ENCODE results near the gene TMEM87B. TPM values are rescaled to one million over a fixed set of nuclear protein-coding genes. Genes with fewer than 3 reads are reported as not detected.

Gene TMEM87B
- total and polyA plus RNA-seq, 7 donors, result 1.7 to 6.0 (median 3.2) TPM

DNA sequence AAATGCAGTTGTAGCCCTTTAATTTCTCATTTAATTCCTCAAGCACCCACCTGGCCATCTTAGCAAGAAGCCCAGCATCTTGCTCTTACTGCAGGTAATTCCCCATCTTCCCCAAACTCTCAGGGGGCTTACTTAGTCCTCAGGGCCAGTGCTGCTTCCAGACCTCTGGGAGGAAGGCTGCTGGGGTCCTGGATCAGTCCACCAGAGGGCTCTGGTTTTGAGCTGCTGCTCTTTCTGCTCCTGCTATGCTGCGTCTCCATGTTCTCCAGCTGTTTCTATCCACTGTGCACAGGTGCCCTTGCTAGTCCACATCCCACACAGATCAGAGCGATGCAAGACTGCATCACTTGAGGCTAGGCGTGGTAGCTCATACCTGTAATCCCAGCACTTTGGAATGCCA, 34.5 kb upstream of the TMEM87B start:
- Histone ChIP-seq H3K4me1 (no peaks in the 10 kb centered on the region), H3K9me3 (no peaks in the 10 kb centered on the region), H3K27ac (no peak overlapping the region), H3K36me3 (ENCODE audit: insufficient read depth in 1 of 2, low read depth in 1 of 2) (no peaks in the 10 kb centered on the region), H3K27me3 (ENCODE audit: insufficient read depth in 3 of 3, low read length in 2 of 3) (no peaks in the 10 kb centered on the region), H3K4me3 (no peak overlapping the region)
- intact Hi-C loops (cut with DNase I), result no loop called here
- ATAC-seq, result no peak
- TF ChIP-seq, protein P1, sequence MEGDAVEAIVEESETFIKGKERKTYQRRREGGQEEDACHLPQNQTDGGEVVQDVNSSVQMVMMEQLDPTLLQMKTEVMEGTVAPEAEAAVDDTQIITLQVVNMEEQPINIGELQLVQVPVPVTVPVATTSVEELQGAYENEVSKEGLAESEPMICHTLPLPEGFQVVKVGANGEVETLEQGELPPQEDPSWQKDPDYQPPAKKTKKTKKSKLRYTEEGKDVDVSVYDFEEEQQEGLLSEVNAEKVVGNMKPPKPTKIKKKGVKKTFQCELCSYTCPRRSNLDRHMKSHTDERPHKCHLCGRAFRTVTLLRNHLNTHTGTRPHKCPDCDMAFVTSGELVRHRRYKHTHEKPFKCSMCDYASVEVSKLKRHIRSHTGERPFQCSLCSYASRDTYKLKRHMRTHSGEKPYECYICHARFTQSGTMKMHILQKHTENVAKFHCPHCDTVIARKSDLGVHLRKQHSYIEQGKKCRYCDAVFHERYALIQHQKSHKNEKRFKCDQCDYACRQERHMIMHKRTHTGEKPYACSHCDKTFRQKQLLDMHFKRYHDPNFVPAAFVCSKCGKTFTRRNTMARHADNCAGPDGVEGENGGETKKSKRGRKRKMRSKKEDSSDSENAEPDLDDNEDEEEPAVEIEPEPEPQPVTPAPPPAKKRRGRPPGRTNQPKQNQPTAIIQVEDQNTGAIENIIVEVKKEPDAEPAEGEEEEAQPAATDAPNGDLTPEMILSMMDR (IDR thresholded peaks at IDR 0.05), result no peak
- DNase-seq, result no peak
- 75 to 81% (median 76%) methylated on average over 3 of the region's 3 CpGs for WGBS, 3 donors

DNA sequence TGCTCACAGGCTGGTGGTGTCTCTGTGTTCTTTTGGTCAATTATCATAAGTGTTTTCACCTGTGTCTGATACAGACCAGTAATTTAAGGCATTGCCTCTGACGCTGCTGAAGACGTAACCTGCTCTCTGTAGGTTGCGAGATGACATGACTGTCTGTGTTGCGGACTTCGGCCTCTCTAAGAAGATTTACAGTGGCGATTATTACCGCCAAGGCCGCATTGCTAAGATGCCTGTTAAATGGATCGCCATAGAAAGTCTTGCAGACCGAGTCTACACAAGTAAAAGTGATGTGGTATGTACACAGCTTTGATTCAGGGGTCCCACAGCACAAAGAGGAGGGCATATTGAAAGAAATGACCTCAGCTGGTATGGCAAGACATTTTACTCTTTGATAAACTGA, 33.8 kb upstream of the TMEM87B start:
- H3K27me3 ChIP-seq (ENCODE audit: insufficient read depth in 3 of 3, low read length in 2 of 3), result no peaks in the 10 kb centered on the region
- H3K4me1 ChIP-seq, result no peaks in the 10 kb centered on the region
- no peak overlapping the region for H3K27ac ChIP-seq
- H3K9me3 ChIP-seq, result no peaks in the 10 kb centered on the region
- ATAC-seq (no peak), DNase-seq (no peak)
- no peaks in the 10 kb centered on the region for H3K36me3 ChIP-seq (ENCODE audit: insufficient read depth in 1 of 2, low read depth in 1 of 2)
- intact Hi-C loops (cut with DNase I), result no loop called here
- no peak overlapping the region for H3K4me3 ChIP-seq
- TF ChIP-seq, protein P1 (IDR thresholded peaks at IDR 0.05), result no peak
- 90 to 92% (median 92%) methylated on average over 10 of the region's 10 CpGs for WGBS, 3 donors

DNA sequence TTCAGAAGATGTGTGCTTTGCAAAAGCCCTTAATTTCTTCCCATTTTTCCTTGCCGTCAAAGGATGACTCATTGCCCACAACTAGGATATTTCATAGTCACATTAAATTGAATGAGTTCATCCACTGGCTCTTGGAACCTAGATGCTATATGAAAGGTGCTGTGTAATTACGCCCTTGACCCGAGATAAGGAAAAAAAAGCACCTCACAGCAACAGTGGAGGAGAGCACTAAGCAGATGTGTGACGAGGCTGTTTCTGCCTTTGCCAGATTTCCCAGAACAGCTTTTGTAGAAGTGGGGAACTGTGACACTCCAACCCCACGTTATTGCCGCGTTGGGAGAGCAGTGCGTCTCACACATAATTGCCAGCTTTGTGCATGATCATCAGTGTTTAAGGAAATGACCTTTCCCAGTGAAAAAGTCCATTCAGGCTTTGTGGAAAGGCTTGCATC, 33.3 kb upstream of the TMEM87B start:
- ATAC-seq (no peak), DNase-seq (no peak)
- no peaks in the 10 kb centered on the region for H3K36me3 ChIP-seq (ENCODE audit: insufficient read depth in 1 of 2, low read depth in 1 of 2)
- H3K27ac ChIP-seq, result no peak overlapping the region
- intact Hi-C loops (cut with DNase I), result no loop called here
- no peaks in the 10 kb centered on the region for H3K4me1 ChIP-seq
- H3K9me3 ChIP-seq, result no peaks in the 10 kb centered on the region
- TF ChIP-seq, protein P1 (IDR thresholded peaks at IDR 0.05), result no peak
- H3K27me3 ChIP-seq (ENCODE audit: insufficient read depth in 3 of 3, low read length in 2 of 3), result no peaks in the 10 kb centered on the region
- H3K4me3 ChIP-seq, result no peak overlapping the region
- WGBS, 3 donors, result 81 to 83% (median 83%) methylated on average over 8 of the region's 8 CpGs

DNA sequence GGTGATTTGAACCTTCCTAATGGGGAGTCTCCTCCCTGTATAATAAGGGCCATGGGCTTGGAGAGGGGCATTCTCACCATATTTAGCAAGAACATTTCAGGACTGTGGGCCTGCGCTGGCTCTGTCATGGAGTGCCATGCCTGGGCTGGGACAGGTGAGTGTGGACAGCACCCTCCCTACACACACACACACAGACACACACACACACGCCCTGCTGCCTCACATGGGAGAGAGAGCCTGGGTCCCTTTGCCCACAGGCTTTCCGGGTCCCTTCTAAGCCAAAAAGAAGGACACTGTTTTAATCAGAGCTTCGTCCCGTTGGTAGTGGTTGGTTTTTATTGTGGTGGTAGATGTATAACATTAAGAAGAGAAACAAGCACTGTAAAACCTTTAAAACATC, 31.4 kb upstream of the TMEM87B start:
- DNase-seq (no peak), ATAC-seq (no peak)
- Histone ChIP-seq H3K9me3 (no peaks in the 10 kb centered on the region), H3K27ac (no peak overlapping the region), H3K4me1 (no peaks in the 10 kb centered on the region), H3K36me3 (ENCODE audit: insufficient read depth in 1 of 2, low read depth in 1 of 2) (no peaks in the 10 kb centered on the region), H3K27me3 (ENCODE audit: insufficient read depth in 3 of 3, low read length in 2 of 3) (no peaks in the 10 kb centered on the region), H3K4me3 (no peak overlapping the region)
- TF ChIP-seq, protein P1 (IDR thresholded peaks at IDR 0.05), result no peak
- WGBS, 3 donors, result 84 to 99% (median 89%) methylated on average over 5 of the region's 5 CpGs
- intact Hi-C loops (cut with DNase I), result no loop called here

DNA sequence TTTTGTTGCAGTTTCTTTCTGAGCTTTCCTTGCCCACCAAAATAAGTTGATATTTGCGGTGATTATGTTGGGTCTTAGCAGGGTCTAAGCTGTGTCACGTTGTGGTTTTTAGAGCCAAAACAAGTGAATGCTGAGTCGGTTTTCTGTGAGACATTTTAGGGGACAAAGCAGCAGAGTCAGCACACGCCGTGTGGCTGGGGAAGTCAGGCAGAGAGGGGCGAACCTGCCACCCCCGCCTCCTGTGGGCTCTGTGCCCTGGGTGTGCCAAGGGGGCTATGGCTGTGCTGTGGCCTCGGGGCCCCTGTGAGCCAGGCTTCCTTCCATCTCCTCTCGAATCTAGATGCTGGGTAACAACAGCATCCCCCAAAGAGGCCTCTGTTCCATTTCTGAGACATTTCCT, 30.8 kb upstream of the TMEM87B start:
- Histone ChIP-seq H3K27me3 (ENCODE audit: insufficient read depth in 3 of 3, low read length in 2 of 3) (no peaks in the 10 kb centered on the region), H3K4me3 (no peak overlapping the region), H3K9me3 (no peaks in the 10 kb centered on the region), H3K27ac (no peak overlapping the region), H3K36me3 (ENCODE audit: insufficient read depth in 1 of 2, low read depth in 1 of 2) (no peaks in the 10 kb centered on the region), H3K4me1 (no peaks in the 10 kb centered on the region)
- DNase-seq (no peak), ATAC-seq (no peak)
- intact Hi-C loops (cut with DNase I), result no loop called here
- 79 to 82% (median 80%) methylated on average over 9 of the region's 9 CpGs for WGBS, 3 donors
- TF ChIP-seq, protein P1 (IDR thresholded peaks at IDR 0.05), result no peak
